GM12878 (cell line): ENCODE data around the gene COL18A1. TPM values are rescaled to one million over a fixed set of nuclear protein-coding genes. Genes with fewer than 3 reads are reported as not detected.

Source experiments
- CHD4 ChIP-seq: fragments of 200-600 bp; sonication (generic); IDR thresholded peaks from 2 replicates; pipeline ENCODE4 v1.6.1; 2016; ENCODE audit warnings: mild to moderate bottlenecking
- HCFC1 ChIP-seq: fragments of 150-350 bp; IDR thresholded peaks from 2 replicates; pipeline ENCODE4 v1.6.1; 2014; ENCODE audit warnings: low read length
- SMC3 ChIP-seq: IDR thresholded peaks from 2 replicates; pipeline ENCODE4 v1.6.1; 2011; ENCODE audit warnings: low read length, improper control_type of control experiment, borderline replicate concordance
- TBL1XR1 ChIP-seq: IDR thresholded peaks from 2 replicates; pipeline ENCODE4 v1.6.1; 2012; ENCODE audit warnings: low read depth, low read length, improper control_type of control experiment
- ZBTB33 ChIP-seq: fragments of 450-650 bp; IDR thresholded peaks from 2 replicates; pipeline ENCODE4 v1.6.1; 2017; ENCODE audit warnings: mild to moderate bottlenecking
- polyA plus RNA-seq, 11 experiments: library from polyadenylated mRNA; depleted of rRNA in 4 of 11; unstranded in 6 of 11; stranded (reverse) in 5 of 11; fragments of >200 nt; fragmentation: Nextera tagmentation in 4 of 11; fragmentation: Illumina TruSeq in 1 of 11; extraction: Ambion mirVana in 4 of 11; extraction: Trizol in 1 of 11; gene quantifications; 1 replicate in 1 of 11; 2 replicates in 10 of 11; pipeline versions ENCODE4 v1.2.1 to v1.2.3, GENCODE V29; 2011 to 2016; ENCODE audit warnings: inconsistent platforms in 2 of 11, missing spikeins in 2 of 11, low read depth in 1 of 11
- total RNA-seq, 4 experiments: library from RNA; depleted of rRNA in 3 of 4; stranded (reverse); fragments of >200 nt in 3 of 4; fragmentation: Illumina TruSeq in 1 of 4; extraction: Trizol in 1 of 4; gene quantifications; 2 replicates each; pipeline versions ENCODE4 v1.2.1 to v1.2.3, GENCODE V29; 2013 to 2021
- TF ChIP-seq, protein P1 (sequence below): fragments of 150-350 bp; IDR thresholded peaks from 2 replicates; pipeline ENCODE4 v1.6.1; 2014; ENCODE audit warnings: mild to moderate bottlenecking, low read depth, low read length

Gene COL18A1
- total and polyA plus RNA-seq, 10 of the 15 experiments (the other 5 are each of a cell fraction or from before 2014, with no cell fraction given): under 0.01 to 0.49 (median 0.09) TPM; not detected in 3

DNA sequence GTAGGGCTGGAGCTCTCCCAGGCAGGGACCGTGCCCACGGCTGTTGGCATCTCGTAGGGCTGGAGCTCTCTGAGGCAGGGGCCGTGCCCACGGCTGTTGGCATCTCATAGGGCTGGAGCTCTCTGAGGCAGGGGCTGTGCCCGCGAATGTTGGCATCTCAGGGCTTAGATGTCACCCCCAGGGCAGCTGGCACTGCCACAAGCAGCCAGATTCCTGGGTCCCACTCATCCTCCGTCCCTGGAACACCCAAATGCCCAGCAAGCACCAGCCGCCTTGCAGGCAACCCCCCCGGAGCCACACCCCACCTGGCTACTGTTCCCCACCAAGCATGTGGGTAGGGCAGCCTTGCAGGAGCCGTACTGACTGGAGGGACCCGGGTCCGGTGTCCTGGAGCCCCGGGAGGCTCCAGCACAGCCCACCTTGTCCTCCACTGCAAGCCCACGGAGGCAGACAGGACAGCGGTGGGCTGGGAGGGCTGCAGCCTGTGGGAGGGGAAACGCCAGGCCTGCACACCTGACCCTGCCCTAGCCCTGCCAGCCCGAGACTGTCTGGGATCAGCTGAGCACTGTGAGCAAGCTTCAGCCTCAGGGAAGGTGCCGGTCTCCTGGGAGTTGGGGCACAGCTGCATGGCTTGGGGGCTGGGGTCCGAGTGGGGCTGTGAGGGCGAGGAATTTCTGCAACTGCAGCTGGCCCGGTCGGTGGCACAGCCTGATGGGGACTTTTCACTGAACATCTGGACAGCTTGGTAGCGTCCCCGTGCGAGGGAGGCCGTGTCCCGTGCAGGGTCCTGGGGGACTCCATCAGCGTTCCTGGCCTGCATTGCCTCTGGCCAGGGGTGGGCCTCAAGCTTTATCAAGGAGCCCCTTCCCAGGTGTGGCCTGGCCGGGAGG, 53.6 kb downstream of the COL18A1 start (continued):
- TF ChIP-seq CHD4 (no peak), ZBTB33 (no peak), TBL1XR1 (no peak), HCFC1 (no peak), SMC3 (no peak)
- TF ChIP-seq, protein P1, sequence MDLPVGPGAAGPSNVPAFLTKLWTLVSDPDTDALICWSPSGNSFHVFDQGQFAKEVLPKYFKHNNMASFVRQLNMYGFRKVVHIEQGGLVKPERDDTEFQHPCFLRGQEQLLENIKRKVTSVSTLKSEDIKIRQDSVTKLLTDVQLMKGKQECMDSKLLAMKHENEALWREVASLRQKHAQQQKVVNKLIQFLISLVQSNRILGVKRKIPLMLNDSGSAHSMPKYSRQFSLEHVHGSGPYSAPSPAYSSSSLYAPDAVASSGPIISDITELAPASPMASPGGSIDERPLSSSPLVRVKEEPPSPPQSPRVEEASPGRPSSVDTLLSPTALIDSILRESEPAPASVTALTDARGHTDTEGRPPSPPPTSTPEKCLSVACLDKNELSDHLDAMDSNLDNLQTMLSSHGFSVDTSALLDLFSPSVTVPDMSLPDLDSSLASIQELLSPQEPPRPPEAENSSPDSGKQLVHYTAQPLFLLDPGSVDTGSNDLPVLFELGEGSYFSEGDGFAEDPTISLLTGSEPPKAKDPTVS: no peak
